Measurements from ENCODE around the gene OTOP2.

The OTOP2 gene

DNA sequence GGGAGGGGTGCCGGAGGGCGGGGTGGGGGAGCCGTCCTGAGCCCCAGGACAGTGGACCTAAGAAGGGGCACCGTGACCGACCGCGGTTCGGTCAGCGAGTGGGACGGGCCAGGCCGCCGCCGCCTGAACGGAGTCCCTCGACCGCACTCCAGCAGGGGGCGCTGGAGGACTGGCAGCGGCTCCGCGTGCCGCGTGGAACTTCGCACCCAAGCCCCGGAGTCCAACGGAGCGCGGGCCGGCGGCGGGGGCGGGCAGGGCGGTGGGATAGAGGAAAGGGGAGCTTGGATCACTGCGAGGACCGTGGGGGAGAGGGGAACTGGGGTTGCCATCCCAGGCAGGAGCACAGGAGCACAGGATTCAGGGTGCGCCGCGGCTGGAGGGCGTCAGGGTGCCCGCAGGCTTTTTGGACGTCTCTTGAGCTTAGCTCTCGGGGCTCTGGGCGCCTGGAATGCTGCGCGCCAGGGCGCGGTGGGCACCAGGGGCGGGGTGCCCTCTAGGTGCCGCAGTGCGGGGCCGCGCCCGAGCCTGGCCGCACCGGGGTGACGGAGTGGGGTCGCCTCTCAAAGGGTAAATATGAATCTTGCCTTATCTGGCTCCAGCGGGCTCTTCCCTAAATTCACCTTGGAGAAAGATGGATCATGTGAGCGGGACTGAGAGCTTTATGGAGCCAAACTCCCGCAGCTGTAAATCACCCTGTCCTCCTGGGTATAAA is 379 bp upstream of the OTOP2 start (continued):
- TF ChIP-seq ZNF843 (tag by site-specific recombination; IDR thresholded peaks at IDR 0.05), result 0 out of 2 replicates have a peak, but pooled peaks have one; percentile 31
- TF ChIP-seq, protein P1, sequence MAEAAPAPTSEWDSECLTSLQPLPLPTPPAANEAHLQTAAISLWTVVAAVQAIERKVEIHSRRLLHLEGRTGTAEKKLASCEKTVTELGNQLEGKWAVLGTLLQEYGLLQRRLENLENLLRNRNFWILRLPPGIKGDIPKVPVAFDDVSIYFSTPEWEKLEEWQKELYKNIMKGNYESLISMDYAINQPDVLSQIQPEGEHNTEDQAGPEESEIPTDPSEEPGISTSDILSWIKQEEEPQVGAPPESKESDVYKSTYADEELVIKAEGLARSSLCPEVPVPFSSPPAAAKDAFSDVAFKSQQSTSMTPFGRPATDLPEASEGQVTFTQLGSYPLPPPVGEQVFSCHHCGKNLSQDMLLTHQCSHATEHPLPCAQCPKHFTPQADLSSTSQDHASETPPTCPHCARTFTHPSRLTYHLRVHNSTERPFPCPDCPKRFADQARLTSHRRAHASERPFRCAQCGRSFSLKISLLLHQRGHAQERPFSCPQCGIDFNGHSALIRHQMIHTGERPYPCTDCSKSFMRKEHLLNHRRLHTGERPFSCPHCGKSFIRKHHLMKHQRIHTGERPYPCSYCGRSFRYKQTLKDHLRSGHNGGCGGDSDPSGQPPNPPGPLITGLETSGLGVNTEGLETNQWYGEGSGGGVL (tag by site-specific recombination; IDR thresholded peaks at IDR 0.05), result no peak
- 0 out of 2 replicates have a peak, but pooled peaks have one; percentile 10 for TF ChIP-seq BCL11B (tag by site-specific recombination; IDR thresholded peaks at IDR 0.05; ENCODE audit: low read depth)
- TF ChIP-seq FEZF1 (tag by site-specific recombination; IDR thresholded peaks at IDR 0.05), result no peak
- TF ChIP-seq ZNF654 (tag by site-specific recombination; IDR thresholded peaks at IDR 0.05; ENCODE audit: low read depth), result peak; percentile 44; the same call in 1 of the 2 replicates
- TF ChIP-seq ZNF19 (tag by site-specific recombination; IDR thresholded peaks at IDR 0.05; ENCODE audit: low read depth), result no peak
- TF ChIP-seq ZNF133 (tag by site-specific recombination; IDR thresholded peaks at IDR 0.05), result no peak
- TF ChIP-seq, protein P2, sequence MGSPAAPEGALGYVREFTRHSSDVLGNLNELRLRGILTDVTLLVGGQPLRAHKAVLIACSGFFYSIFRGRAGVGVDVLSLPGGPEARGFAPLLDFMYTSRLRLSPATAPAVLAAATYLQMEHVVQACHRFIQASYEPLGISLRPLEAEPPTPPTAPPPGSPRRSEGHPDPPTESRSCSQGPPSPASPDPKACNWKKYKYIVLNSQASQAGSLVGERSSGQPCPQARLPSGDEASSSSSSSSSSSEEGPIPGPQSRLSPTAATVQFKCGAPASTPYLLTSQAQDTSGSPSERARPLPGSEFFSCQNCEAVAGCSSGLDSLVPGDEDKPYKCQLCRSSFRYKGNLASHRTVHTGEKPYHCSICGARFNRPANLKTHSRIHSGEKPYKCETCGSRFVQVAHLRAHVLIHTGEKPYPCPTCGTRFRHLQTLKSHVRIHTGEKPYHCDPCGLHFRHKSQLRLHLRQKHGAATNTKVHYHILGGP (tag by site-specific recombination; IDR thresholded peaks at IDR 0.05), result no peak
- no peak for TF ChIP-seq ZNF114 (tag by site-specific recombination; IDR thresholded peaks at IDR 0.05)
- TF ChIP-seq, protein P3, sequence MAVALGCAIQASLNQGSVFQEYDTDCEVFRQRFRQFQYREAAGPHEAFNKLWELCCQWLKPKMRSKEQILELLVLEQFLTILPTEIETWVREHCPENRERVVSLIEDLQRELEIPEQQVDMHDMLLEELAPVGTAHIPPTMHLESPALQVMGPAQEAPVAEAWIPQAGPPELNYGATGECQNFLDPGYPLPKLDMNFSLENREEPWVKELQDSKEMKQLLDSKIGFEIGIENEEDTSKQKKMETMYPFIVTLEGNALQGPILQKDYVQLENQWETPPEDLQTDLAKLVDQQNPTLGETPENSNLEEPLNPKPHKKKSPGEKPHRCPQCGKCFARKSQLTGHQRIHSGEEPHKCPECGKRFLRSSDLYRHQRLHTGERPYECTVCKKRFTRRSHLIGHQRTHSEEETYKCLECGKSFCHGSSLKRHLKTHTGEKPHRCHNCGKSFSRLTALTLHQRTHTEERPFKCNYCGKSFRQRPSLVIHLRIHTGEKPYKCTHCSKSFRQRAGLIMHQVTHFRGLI (tag by site-specific recombination; IDR thresholded peaks at IDR 0.05), result no peak
- TF ChIP-seq, protein P4, sequence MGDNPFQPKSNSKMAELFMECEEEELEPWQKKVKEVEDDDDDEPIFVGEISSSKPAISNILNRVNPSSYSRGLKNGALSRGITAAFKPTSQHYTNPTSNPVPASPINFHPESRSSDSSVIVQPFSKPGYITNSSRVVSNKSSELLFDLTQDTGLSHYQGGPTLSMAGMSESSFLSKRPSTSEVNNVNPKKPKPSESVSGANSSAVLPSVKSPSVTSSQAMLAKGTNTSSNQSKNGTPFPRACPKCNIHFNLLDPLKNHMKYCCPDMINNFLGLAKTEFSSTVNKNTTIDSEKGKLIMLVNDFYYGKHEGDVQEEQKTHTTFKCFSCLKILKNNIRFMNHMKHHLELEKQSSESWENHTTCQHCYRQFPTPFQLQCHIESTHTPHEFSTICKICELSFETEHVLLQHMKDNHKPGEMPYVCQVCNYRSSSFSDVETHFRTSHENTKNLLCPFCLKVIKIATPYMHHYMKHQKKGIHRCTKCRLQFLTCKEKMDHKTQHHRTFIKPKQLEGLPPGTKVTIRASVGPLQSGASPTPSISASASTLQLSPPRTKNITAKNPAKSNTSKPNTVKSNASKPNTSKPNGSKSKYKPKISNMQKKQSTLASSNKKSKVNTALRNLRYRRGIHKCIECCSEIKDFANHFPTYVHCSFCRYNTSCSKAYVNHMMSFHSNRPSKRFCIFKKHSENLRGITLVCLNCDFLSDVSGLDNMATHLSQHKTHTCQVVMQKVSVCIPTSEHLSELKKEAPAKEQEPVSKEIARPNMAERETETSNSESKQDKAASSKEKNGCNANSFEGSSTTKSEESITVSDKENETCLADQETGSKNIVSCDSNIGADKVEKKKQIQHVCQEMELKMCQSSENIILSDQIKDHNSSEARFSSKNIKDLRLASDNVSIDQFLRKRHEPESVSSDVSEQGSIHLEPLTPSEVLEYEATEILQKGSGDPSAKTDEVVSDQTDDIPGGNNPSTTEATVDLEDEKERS (tag by site-specific recombination; IDR thresholded peaks at IDR 0.05), result no peak
- TF ChIP-seq ZNF335 (tag by site-specific recombination; conservative IDR thresholded peaks at IDR 0.05), result peak; percentile 48; the same call in 1 of the 2 replicates
- no peak for TF ChIP-seq KLF10 (tag by site-specific recombination; IDR thresholded peaks at IDR 0.05)
- TF ChIP-seq ZNF2 (tag by site-specific recombination; IDR thresholded peaks at IDR 0.05), result peak; percentile 60; the same call in 1 of the 2 replicates
- TF ChIP-seq, protein P5, sequence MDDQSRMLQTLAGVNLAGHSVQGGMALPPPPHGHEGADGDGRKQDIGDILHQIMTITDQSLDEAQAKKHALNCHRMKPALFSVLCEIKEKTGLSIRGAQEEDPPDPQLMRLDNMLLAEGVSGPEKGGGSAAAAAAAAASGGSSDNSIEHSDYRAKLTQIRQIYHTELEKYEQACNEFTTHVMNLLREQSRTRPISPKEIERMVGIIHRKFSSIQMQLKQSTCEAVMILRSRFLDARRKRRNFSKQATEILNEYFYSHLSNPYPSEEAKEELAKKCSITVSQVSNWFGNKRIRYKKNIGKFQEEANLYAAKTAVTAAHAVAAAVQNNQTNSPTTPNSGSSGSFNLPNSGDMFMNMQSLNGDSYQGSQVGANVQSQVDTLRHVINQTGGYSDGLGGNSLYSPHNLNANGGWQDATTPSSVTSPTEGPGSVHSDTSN (CRISPR knock-in tag; IDR thresholded peaks at IDR 0.05), result no peak
- peak; percentile 59 for TF ChIP-seq ZBTB8A (tag by site-specific recombination; IDR thresholded peaks at IDR 0.05)
- no peak for TF ChIP-seq GLI4 (tag by site-specific recombination; IDR thresholded peaks at IDR 0.05)
- TF ChIP-seq ZNF214 (tag by site-specific recombination; IDR thresholded peaks at IDR 0.05; ENCODE audit: borderline replicate concordance), result no peak
- TF ChIP-seq ZNF521 (tag by site-specific recombination; IDR thresholded peaks at IDR 0.05), result no peak
- TF ChIP-seq, protein P6, sequence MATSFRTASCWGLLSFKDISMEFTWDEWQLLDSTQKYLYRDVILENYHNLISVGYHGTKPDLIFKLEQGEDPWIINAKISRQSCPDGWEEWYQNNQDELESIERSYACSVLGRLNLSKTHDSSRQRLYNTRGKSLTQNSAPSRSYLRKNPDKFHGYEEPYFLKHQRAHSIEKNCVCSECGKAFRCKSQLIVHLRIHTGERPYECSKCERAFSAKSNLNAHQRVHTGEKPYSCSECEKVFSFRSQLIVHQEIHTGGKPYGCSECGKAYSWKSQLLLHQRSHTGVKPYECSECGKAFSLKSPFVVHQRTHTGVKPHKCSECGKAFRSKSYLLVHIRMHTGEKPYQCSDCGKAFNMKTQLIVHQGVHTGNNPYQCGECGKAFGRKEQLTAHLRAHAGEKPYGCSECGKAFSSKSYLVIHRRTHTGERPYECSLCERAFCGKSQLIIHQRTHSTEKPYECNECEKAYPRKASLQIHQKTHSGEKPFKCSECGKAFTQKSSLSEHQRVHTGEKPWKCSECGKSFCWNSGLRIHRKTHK (tag by site-specific recombination; IDR thresholded peaks at IDR 0.05), result no peak
- TF ChIP-seq, protein P7, sequence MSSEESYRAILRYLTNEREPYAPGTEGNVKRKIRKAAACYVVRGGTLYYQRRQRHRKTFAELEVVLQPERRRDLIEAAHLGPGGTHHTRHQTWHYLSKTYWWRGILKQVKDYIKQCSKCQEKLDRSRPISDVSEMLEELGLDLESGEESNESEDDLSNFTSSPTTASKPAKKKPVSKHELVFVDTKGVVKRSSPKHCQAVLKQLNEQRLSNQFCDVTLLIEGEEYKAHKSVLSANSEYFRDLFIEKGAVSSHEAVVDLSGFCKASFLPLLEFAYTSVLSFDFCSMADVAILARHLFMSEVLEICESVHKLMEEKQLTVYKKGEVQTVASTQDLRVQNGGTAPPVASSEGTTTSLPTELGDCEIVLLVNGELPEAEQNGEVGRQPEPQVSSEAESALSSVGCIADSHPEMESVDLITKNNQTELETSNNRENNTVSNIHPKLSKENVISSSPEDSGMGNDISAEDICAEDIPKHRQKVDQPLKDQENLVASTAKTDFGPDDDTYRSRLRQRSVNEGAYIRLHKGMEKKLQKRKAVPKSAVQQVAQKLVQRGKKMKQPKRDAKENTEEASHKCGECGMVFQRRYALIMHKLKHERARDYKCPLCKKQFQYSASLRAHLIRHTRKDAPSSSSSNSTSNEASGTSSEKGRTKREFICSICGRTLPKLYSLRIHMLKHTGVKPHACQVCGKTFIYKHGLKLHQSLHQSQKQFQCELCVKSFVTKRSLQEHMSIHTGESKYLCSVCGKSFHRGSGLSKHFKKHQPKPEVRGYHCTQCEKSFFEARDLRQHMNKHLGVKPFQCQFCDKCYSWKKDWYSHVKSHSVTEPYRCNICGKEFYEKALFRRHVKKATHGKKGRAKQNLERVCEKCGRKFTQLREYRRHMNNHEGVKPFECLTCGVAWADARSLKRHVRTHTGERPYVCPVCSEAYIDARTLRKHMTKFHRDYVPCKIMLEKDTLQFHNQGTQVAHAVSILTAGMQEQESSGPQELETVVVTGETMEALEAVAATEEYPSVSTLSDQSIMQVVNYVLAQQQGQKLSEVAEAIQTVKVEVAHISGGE (tag by site-specific recombination; conservative IDR thresholded peaks at IDR 0.05; ENCODE audit: low read depth), result 0 out of 2 replicates have a peak, but pooled peaks have one; percentile 5
- TF ChIP-seq, protein P8, sequence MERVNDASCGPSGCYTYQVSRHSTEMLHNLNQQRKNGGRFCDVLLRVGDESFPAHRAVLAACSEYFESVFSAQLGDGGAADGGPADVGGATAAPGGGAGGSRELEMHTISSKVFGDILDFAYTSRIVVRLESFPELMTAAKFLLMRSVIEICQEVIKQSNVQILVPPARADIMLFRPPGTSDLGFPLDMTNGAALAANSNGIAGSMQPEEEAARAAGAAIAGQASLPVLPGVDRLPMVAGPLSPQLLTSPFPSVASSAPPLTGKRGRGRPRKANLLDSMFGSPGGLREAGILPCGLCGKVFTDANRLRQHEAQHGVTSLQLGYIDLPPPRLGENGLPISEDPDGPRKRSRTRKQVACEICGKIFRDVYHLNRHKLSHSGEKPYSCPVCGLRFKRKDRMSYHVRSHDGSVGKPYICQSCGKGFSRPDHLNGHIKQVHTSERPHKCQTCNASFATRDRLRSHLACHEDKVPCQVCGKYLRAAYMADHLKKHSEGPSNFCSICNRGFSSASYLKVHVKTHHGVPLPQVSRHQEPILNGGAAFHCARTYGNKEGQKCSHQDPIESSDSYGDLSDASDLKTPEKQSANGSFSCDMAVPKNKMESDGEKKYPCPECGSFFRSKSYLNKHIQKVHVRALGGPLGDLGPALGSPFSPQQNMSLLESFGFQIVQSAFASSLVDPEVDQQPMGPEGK (tag by site-specific recombination; IDR thresholded peaks at IDR 0.05), result peak; percentile 9; the same call in 1 of the 2 replicates

All from HEK293 (cell line).